GM18951 (cell line): ENCODE results near the gene CORO6.
A peak's percentile ranks its signal among the peaks of the same experiment; 100 is the strongest.

Experiments
- POLR2A ChIP-seq: IDR thresholded peaks from 4 replicates; pipeline ENCODE4 v1.6.1; 2011; ENCODE audit warnings: mild to moderate bottlenecking; ENCODE audit not compliant: insufficient read length, insufficient read depth; ENCODE audit errors: extremely low read depth
- in situ Hi-C: fragments of 300-500 bp; cut with MboI; formaldehyde crosslinking; loops from one replicate; pipeline ENCODE4 v1.12.0; 2022; ENCODE audit warnings: low sequenced_read_pairs, mixed read lengths, inconsistent platforms; ENCODE audit not compliant: unreplicated experiment

The CORO6 gene

GRCh38 chr17:29620779-29621500 is 1.8 kb downstream of the CORO6 start:
- in situ Hi-C loops: no loop called here
- TF ChIP-seq POLR2A: no peak

GRCh38 chr17:29620271-29620670 is 2.4 kb downstream of the CORO6 start:
- TF ChIP-seq POLR2A: no peak
- in situ Hi-C loops: no loop called here

GRCh38 chr17:29619251-29619650 is 3.5 kb downstream of the CORO6 start:
- TF ChIP-seq POLR2A: no peak
- in situ Hi-C loops: no loop called here

GRCh38 chr17:29618272-29619065 is 4.2 kb downstream of the CORO6 start:
- no peak for TF ChIP-seq POLR2A
- in situ Hi-C loops: no loop called here

- in situ Hi-C loops: no loop called here
- peak; percentile 29 for TF ChIP-seq POLR2A
These were observed 5.0 kb downstream of the CORO6 start for GRCh38 chr17:29617481-29618271.

GRCh38 chr17:29617125-29617480 is 5.6 kb downstream of the CORO6 start:
- peak; percentile 44 for TF ChIP-seq POLR2A
- in situ Hi-C loops: no loop called here

- in situ Hi-C loops: no loop called here
- TF ChIP-seq POLR2A: no peak
These were observed 6.2 kb downstream of the CORO6 start for GRCh38 chr17:29616300-29617048.

- no peak for TF ChIP-seq POLR2A
- in situ Hi-C loops: no loop called here
These were observed 7.0 kb downstream of the CORO6 start for GRCh38 chr17:29615492-29616299.

GRCh38 chr17:29615048-29615385 is 7.7 kb downstream of the CORO6 start:
- no peak for TF ChIP-seq POLR2A
- in situ Hi-C loops: no loop called here

- no peak for TF ChIP-seq POLR2A
- in situ Hi-C loops: no loop called here
These were observed 8.2 kb downstream of the CORO6 start for GRCh38 chr17:29614349-29615047.

GRCh38 chr17:29613856-29614255 is 8.9 kb downstream of the CORO6 start:
- TF ChIP-seq POLR2A: no peak
- in situ Hi-C loops: no loop called here
